Fibroblast of the aortic adventitia (primary cell): ENCODE data around the gene SLC30A4. TPM values are rescaled to one million over a fixed set of nuclear protein-coding genes. Genes with fewer than 3 reads are reported as not detected.

Experiments used
- DNase-seq: peaks from one replicate; pipeline ENCODE4 v3.0.0-alpha.2; 2010; ENCODE audit warnings: low read depth
- H3K4me3 ChIP-seq: 2 replicates; pipeline ENCODE4 v1.5.1; 2011; ENCODE audit warnings: low read depth, mild to moderate bottlenecking, control low read depth, low read length, moderate library complexity
- CTCF ChIP-seq: IDR thresholded peaks from 2 replicates; pipeline ENCODE4 v1.5.1; 2011; ENCODE audit warnings: mild to moderate bottlenecking, low read length, control low read depth, inconsistent platforms; ENCODE audit not compliant: insufficient read depth
- total RNA-seq: library from RNA; depleted of rRNA; stranded (reverse); fragments of >200 nt; gene quantifications from 2 replicates; pipeline ENCODE4 v1.2.3, GENCODE V29; 2012; ENCODE audit warnings: low replicate concordance

SLC30A4 gene
- total RNA-seq, 1 donor = 18.0 TPM

GRCh38 chr15:45448066-45448915, 74.3 kb downstream of the SLC30A4 start:
- no peak overlapping the region for H3K4me3 ChIP-seq
- DNase-seq = no peak
- TF ChIP-seq CTCF = no peak

GRCh38 chr15:45443645-45444044, 78.9 kb downstream of the SLC30A4 start:
- no peak for DNase-seq
- TF ChIP-seq CTCF = no peak
- H3K4me3 ChIP-seq = no peak overlapping the region

- H3K4me3 ChIP-seq = no peak overlapping the region
- peak; percentile 81 for DNase-seq
- TF ChIP-seq CTCF = no peak
Measured at GRCh38 chr15:45442507-45443135, 79.9 kb downstream of the SLC30A4 start.

DNA sequence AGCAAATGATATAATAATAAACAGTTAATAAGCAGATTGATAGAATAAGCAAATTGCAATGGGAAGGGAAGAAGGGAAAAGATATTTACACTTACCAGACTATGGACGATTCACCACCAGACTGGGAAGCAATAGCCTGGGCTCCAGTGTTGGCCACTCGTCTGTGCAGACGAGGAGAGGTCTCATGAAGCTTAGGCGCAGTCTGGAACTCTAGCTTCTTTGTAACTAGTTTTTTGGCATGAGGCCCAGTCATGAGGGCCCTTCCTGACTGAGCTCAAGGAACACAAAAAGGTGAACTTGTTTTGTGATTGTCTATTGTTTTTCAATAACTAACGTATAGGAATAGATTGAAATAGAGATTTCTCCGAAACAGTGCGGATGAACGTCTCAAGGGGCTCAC, 80.9 kb downstream of the SLC30A4 start:
- TF ChIP-seq CTCF = no peak
- no peak for DNase-seq
- no peak overlapping the region for H3K4me3 ChIP-seq

DNA sequence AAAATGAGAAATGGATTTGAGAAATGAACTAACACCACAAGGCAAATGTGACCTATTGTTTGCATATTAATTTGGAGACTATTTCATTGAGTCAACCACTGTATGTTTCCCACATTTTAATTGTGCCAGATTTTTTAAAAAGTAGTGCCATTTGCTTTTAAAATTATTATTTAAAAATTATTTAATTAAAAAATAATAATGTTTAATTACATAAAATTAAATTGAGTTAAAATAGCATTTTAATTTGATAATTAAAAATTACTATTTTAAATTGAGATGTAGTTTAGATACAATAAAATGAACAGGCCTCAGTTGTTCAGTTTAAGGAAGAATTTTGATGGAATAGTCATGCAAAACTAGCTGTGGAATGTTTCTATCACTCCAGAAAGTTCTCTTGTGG, 81.5 kb downstream of the SLC30A4 start:
- no peak for TF ChIP-seq CTCF
- H3K4me3 ChIP-seq = no peak overlapping the region
- no peak for DNase-seq

- no peak for TF ChIP-seq CTCF
- DNase-seq = no peak
- no peak overlapping the region for H3K4me3 ChIP-seq
Measured at GRCh38 chr15:45439521-45440260, 82.9 kb downstream of the SLC30A4 start.
